GM21529 (cell line): ENCODE measurements around the gene OSBPL9.

Source experiments
- ATAC-seq: cut with Tn5 transposase; IDR thresholded peaks from one replicate; pipeline ENCODE4 v1.9.1; 2021; ENCODE audit not compliant: unreplicated experiment

The OSBPL9 gene

GRCh38 chr1:51661081-51661518 is 44.2 kb downstream of the OSBPL9 start:
- ATAC-seq: no peak

DNA sequence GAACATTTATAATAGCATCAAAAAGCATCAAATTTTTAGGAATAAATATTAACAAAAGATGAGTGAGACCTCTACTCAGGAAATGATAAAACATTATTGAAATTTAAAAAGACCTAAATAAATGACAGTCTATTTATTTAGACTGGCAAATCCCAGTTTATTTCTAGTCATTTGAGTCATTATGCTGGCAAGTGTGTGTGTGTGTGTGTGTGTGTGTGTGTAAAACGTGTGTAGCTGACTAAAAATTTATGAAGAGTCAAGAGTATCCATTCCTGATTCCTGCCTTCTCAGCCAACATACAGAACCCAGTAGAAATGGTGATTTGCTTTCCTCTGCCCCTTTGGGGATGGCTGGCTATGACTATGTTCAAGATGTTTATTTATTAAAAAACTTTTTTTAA is 46.2 kb downstream of the OSBPL9 start:
- no peak for ATAC-seq

GRCh38 chr1:51663721-51664120 is 46.8 kb downstream of the OSBPL9 start:
- no peak for ATAC-seq

DNA sequence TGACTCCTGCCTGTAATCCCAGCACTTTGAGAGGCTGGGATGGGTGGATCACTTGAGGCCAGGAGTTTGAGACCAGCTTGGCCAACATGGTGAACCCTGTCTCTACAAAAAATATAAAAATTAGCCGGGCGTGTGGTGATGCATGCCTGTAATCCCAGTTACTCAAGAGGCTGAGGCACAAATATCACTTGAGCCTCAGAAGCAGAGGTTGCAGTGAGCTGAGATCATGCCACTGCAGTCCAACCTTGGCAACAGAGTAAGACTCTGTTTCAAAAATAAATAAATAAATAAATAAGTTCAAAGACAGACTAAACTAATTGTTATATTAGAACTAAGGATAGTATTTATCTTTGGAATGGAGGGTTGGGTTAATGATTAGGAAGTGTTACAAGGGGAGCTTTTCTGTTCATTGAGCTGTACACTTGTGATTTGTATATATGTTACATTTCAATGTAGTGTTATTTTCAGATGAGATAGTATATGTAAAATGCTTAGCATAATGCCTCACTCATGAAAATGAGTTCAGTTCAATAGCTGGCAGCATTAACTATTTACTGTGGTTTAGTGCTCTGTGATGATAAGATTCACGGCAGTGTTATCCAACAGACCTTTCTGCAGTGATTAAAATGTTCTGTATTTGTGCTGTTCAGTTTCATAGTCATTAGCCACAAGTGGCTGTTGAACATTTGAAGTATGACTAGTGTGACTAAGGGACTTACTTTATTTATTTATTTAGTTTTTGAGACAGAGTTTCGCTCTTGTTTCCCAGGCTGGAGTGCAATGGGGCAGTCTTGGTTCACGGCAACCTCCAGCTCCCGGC is 47.7 kb downstream of the OSBPL9 start:
- ATAC-seq: no peak

- ATAC-seq: no peak
Observed at GRCh38 chr1:51666478-51666877, 49.6 kb downstream of the OSBPL9 start.

DNA sequence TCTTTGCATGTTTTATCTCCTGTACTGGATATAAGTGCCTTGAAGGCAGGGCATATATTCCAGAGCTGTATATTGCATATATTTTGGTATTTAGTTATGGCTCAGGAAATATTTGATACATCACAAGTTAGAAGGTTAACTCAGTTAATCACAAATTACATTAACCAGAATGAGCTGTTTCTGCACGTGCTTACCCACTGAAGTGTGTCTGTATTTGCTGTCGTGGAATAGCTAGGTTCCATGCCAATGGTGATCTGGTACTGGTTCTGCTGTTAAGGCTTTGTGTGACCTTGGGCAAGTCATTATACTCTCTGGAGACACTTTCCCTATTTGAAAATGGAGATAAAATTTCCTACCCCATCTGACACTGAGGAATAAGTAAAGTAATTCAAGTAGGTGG is 50.7 kb downstream of the OSBPL9 start:
- no peak for ATAC-seq

DNA sequence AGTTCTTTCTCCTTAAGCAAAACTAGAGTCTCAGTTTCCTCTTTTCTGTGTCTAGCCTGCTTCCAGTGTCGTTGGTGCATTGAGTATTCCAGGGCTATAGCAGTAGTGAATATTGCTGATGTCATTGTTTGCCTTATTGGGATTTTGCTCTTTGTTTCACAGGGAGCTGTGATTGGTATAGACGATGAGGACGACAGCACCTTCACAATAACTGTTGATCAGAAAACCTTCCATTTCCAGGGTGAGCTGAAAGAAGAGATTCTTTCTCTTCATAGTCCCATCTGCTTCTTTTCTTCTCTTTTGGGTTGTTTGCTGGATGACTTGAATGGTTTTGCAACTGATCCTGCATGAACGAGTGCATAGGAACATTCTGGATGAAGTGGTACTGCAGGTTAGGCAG is 52.4 kb downstream of the OSBPL9 start:
- no peak for ATAC-seq

- ATAC-seq: no peak
Observed at GRCh38 chr1:51669816-51670215, 52.9 kb downstream of the OSBPL9 start.

DNA sequence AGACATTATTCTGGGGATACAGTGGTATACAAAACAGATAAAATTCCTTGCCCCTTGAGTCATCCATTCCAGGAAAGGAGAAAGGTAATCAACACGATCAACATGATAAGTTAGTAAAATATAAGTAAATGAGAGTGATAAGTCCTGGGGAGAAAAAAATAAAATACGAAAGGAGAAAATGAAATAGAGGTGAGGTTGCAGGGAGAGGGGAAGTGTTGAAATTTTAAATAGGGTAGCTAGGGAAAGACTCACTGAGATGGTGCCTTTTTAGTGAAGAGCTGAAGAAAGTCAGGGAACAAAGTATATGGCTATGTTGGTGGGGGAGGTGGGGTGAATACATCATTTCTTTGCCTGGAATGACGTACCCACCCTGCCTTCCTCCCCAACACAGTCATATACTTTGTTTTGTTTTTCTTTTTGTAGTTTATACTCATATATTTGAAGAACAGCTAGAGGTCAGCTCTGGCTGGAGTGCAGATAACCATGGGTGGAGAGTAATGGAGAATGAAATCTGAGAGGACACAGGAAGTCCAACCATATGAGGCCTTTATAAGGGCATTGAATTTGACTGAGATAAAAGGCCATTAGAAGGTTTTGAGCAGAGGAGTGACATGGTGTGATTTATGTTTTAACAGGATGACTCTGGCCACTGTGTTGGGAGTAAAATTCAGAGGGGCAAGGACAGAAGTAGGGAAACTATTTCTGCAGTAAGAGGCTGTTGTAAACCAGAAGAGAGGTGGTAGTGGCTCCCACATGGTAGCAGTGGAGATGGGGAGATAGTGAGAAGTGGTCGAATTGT is 54.8 kb downstream of the OSBPL9 start:
- ATAC-seq: no peak

DNA sequence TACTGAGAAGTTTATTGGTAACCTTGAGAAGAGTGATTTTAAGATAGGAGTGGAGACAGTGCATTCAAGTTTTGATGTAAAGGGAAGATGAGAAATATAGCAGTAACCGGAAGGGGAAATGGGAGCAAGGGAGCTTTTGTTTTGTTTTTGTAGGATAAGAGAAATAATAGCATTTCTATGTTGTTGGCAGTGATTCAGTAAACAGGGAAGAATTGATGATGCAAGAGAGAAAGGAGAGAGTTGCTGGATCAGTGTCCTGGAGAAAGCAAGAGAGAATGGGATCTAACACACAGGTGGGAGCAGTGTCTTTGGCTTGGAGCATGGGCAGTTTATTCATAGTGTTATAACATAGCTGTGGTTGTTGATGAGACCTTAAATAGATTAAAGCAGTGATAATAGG is 56.4 kb downstream of the OSBPL9 start:
- no peak for ATAC-seq

DNA sequence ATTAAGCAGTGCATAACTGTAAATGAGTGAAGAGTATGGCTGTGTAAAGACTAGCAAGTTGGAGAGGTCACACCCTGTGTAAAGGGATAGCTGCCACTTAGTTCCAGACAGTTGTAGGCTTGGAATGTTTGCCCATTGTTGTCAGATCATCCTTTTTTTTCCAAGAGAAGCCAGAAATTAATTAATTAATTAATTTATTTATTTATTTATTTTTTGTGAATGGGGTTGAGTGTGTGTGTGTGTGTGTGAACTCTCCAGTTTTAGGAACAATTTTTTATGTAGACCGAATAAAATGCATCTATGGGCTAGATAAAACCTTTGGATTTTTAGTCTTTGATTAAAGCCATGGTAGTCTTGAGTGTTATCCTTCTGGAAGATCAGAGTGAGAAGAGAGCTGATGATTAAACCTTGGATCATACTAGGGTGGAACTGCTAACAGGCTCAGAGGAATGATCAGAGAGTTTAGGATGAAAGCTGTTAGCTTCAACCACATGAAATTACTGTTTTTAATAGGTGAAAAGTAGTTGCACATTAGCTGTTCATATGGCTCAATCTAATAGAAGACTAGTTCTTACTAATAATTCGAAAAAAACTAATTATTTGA is 58.4 kb downstream of the OSBPL9 start:
- no peak for ATAC-seq

- ATAC-seq: no peak
Observed at GRCh38 chr1:51679435-51679834, 62.5 kb downstream of the OSBPL9 start.

GRCh38 chr1:51684776-51685175 is 67.9 kb downstream of the OSBPL9 start:
- ATAC-seq: no peak

DNA sequence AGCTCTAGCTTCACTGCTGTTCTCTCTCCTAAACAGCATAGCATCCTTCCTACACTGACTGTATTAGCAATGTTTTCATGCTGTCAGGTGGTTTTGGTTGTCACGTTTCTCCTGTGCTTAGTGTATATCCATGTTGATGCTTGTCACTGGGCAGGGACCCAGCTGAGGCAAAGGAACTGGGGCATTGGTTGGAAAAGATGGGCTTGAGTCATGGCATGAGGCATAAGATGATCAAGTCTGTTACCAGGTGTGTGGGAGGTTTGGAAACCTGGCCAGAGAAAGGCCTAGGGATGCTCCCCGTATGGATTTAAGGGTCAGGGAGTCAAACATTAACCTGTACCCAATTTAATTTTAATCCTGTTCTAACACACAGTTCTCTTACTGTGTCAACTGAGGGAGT is 69.6 kb downstream of the OSBPL9 start:
- ATAC-seq: no peak

DNA sequence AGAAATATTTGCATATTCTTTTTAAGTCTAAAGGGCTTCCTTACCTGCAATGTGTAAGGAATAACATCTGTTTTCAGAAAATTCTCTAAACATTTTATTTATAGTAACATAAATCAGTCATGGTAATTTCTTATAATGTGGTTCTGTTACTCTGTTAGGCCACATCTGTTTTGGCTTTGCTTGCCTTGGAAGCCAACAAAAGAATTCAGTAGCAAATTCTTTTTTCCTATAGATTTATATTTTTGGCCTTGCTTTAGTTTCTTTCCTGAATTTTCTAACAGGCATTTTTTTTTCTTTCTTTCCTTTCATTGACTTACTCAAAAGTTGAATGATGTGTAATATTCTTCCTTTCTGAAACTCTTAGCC is 72.2 kb downstream of the OSBPL9 start:
- no peak for ATAC-seq

GRCh38 chr1:51689643-51690042 is 72.8 kb downstream of the OSBPL9 start:
- no peak for ATAC-seq

- no peak for ATAC-seq
Observed at GRCh38 chr1:51690285-51690961, 73.5 kb downstream of the OSBPL9 start.

GRCh38 chr1:51691920-51692319 is 75.0 kb downstream of the OSBPL9 start:
- no peak for ATAC-seq

DNA sequence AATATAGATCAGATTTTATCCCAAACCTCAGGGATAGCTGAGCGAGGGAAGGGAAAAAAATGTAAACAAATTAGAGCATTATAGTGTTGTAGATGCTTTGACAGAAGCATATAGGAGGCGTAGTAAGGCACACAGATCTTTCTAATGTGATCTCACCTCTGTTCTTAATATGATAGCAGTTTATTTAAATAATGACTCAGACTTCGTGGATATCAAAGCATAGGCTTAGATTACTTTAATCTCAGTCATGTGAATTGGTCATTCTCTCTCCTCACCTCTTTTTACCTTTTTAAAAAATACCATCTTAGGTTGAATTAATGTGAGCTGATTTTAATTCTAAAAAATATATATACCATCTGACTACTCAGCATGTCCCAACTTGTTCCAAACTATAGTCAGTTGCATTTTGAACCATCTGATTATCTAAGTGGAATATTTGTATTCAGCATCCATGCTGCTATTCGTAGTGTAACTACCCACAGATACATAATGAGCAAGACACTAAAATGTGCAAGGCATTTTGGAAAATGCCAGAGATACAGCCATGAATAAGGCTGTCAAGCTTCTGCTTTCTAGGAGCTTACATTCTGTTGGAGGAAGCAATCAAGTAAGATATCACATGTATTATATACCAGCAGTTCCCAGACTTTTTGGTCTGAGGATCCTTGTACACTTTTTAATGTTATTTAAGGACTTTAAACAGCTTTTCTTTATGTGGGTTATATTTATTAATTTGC is 76.7 kb downstream of the OSBPL9 start:
- no peak for ATAC-seq

- ATAC-seq: no peak
Observed at GRCh38 chr1:51697166-51697565, 80.3 kb downstream of the OSBPL9 start.

GRCh38 chr1:51699391-51699790 is 82.5 kb downstream of the OSBPL9 start:
- ATAC-seq: no peak
